ENCODE results near the gene WFDC1.
A peak's percentile ranks its signal among the peaks of the same experiment; 100 is the strongest.
"Not testable (repeated sequence)": the region's sequence is repeated elsewhere in the genome, so short reads cannot be mapped to it uniquely, and the experiment has no call there.

WFDC1 gene

GRCh38 chr16:84341528-84342295 is 47.0 kb downstream of the WFDC1 start:
- DNase-seq (ENCODE audit: low spot score in 2 of 2) (no peak), ATAC-seq (no peak)
- Mint-ChIP-seq H3K4me1 (no peaks in the 10 kb centered on the region), H3K9me3 (peaks cover 2% of the 10 kb centered on the region), H3K4me3 (no peak overlapping the region), H3K36me3 (no peaks in the 10 kb centered on the region), H3K27ac (no peak overlapping the region)

- not testable (repeated sequence) for H3K4me1 Mint-ChIP-seq; ATAC-seq; H3K27ac Mint-ChIP-seq; H3K4me3 Mint-ChIP-seq; H3K9me3 Mint-ChIP-seq; H3K36me3 Mint-ChIP-seq; DNase-seq (ENCODE audit: low spot score in 2 of 2)
Observed at GRCh38 chr16:84343800-84344199, 49.1 kb downstream of the WFDC1 start.

- Mint-ChIP-seq H3K27ac (no peak overlapping the region), H3K4me3 (no peak overlapping the region), H3K9me3 (no peaks in the 10 kb centered on the region), H3K36me3 (no peaks in the 10 kb centered on the region), H3K4me1 (no peaks in the 10 kb centered on the region)
- no peak for ATAC-seq
- DNase-seq (ENCODE audit: low spot score in 2 of 2): no peak
Observed at GRCh38 chr16:84344781-84345180, 50.1 kb downstream of the WFDC1 start.

GRCh38 chr16:84347161-84347560 is 52.5 kb downstream of the WFDC1 start:
- no peak overlapping the region for H3K27ac Mint-ChIP-seq
- no peaks in the 10 kb centered on the region for H3K4me1 Mint-ChIP-seq
- no peaks in the 10 kb centered on the region for H3K36me3 Mint-ChIP-seq
- DNase-seq (ENCODE audit: low spot score in 2 of 2): no peak
- no peaks in the 10 kb centered on the region for H3K9me3 Mint-ChIP-seq
- ATAC-seq: no peak
- H3K4me3 Mint-ChIP-seq: no peak overlapping the region

- no peak for ATAC-seq
- H3K4me3 Mint-ChIP-seq: no peak overlapping the region
- H3K36me3 Mint-ChIP-seq: no peaks in the 10 kb centered on the region
Observed at GRCh38 chr16:84348386-84348888, 53.8 kb downstream of the WFDC1 start.

GRCh38 chr16:84349862-84350684 is 55.4 kb downstream of the WFDC1 start:
- Mint-ChIP-seq H3K4me3 (no peak overlapping the region), H3K36me3 (no peaks in the 10 kb centered on the region), H3K27ac (no peak overlapping the region), H3K4me1 (no peaks in the 10 kb centered on the region), H3K9me3 (no peaks in the 10 kb centered on the region)
- no peak for DNase-seq (ENCODE audit: low spot score in 2 of 2)
- ATAC-seq: no peak

More at GRCh38 chr16:84348386-84348888, 53.8 kb downstream of the WFDC1 start:
- no peaks in the 10 kb centered on the region for H3K9me3 Mint-ChIP-seq
- H3K27ac Mint-ChIP-seq: no peak overlapping the region
- no peak for DNase-seq (ENCODE audit: low spot score in 2 of 2)
- no peaks in the 10 kb centered on the region for H3K4me1 Mint-ChIP-seq

GRCh38 chr16:84350685-84351400 is 56.2 kb downstream of the WFDC1 start:
- H3K4me3 Mint-ChIP-seq: no peak overlapping the region
- ATAC-seq (no peak), DNase-seq (ENCODE audit: low spot score in 2 of 2) (no peak)
- no peaks in the 10 kb centered on the region for H3K9me3 Mint-ChIP-seq
- H3K36me3 Mint-ChIP-seq: no peaks in the 10 kb centered on the region
- H3K27ac Mint-ChIP-seq: no peak overlapping the region
- H3K4me1 Mint-ChIP-seq: no peaks in the 10 kb centered on the region

GRCh38 chr16:84351630-84352029 is 57.0 kb downstream of the WFDC1 start:
- Mint-ChIP-seq H3K27ac (no peak overlapping the region), H3K36me3 (no peaks in the 10 kb centered on the region), H3K4me1 (no peaks in the 10 kb centered on the region), H3K9me3 (no peaks in the 10 kb centered on the region), H3K4me3 (no peak overlapping the region)
- no peak for ATAC-seq
- no peak for DNase-seq (ENCODE audit: low spot score in 2 of 2)

GRCh38 chr16:84354306-84354705 is 59.6 kb downstream of the WFDC1 start:
- H3K9me3 Mint-ChIP-seq: no peaks in the 10 kb centered on the region
- no peak overlapping the region for H3K4me3 Mint-ChIP-seq
- no peak overlapping the region for H3K27ac Mint-ChIP-seq
- ATAC-seq (no peak), DNase-seq (ENCODE audit: low spot score in 2 of 2) (no peak)
- no peaks in the 10 kb centered on the region for H3K36me3 Mint-ChIP-seq
- H3K4me1 Mint-ChIP-seq: peaks cover 7% of the 10 kb centered on the region

GRCh38 chr16:84355149-84355548 is 60.5 kb downstream of the WFDC1 start:
- Mint-ChIP-seq H3K36me3 (no peaks in the 10 kb centered on the region), H3K4me3 (no peak overlapping the region), H3K9me3 (no peaks in the 10 kb centered on the region), H3K4me1 (peaks cover 13% of the 10 kb centered on the region), H3K27ac (no peak overlapping the region)
- no peak for DNase-seq (ENCODE audit: low spot score in 2 of 2)
- no peak for ATAC-seq

- H3K36me3 Mint-ChIP-seq: no peaks in the 10 kb centered on the region
Observed at GRCh38 chr16:84356176-84356575, 61.5 kb downstream of the WFDC1 start.

GRCh38 chr16:84356591-84357116 is 62.0 kb downstream of the WFDC1 start:
- ATAC-seq (no peak), DNase-seq (ENCODE audit: low spot score in 2 of 2) (no peak)
- Mint-ChIP-seq H3K9me3 (no peaks in the 10 kb centered on the region), H3K27ac (no peak overlapping the region), H3K36me3 (no peaks in the 10 kb centered on the region), H3K4me1 (peaks cover 21% of the 10 kb centered on the region), H3K4me3 (no peak overlapping the region)

More at GRCh38 chr16:84356176-84356575, 61.5 kb downstream of the WFDC1 start:
- no peak overlapping the region for H3K27ac Mint-ChIP-seq
- H3K4me1 Mint-ChIP-seq: peaks cover 21% of the 10 kb centered on the region
- no peak overlapping the region for H3K4me3 Mint-ChIP-seq
- DNase-seq (ENCODE audit: low spot score in 2 of 2): no peak
- no peak for ATAC-seq
- H3K9me3 Mint-ChIP-seq: no peaks in the 10 kb centered on the region

GRCh38 chr16:84357191-84357651 is 62.5 kb downstream of the WFDC1 start:
- Mint-ChIP-seq H3K4me3 (no peak overlapping the region), H3K27ac (no peak overlapping the region), H3K9me3 (no peaks in the 10 kb centered on the region), H3K36me3 (no peaks in the 10 kb centered on the region), H3K4me1 (peaks cover 21% of the 10 kb centered on the region)
- ATAC-seq (peak; percentile 73), DNase-seq (ENCODE audit: low spot score in 2 of 2) (no peak)

GRCh38 chr16:84358601-84359295 is 64.1 kb downstream of the WFDC1 start:
- Mint-ChIP-seq H3K27ac (peak overlapping the region; percentile 26), H3K9me3 (no peaks in the 10 kb centered on the region), H3K36me3 (no peaks in the 10 kb centered on the region), H3K4me3 (no peak overlapping the region), H3K4me1 (peaks cover 21% of the 10 kb centered on the region)
- DNase-seq (ENCODE audit: low spot score in 2 of 2) (no peak), ATAC-seq (no peak)

All from stimulated activated effector memory CD8-positive, alpha-beta T cell treated with anti-CD3 and anti-CD28 coated beads, Interleukin-12 subunit alpha, Interleukin-12 subunit beta, amount 100 ng/mL, for 72 hours (primary cell).